Motor neuron (in vitro differentiated cells): ENCODE data around the gene DCAF4. TPM values are rescaled to one million over a fixed set of nuclear protein-coding genes. Genes with fewer than 3 reads are reported as not detected.
A peak's percentile ranks its signal among the peaks of the same experiment; 100 is the strongest.

Experiments
- ATAC-seq, 8 experiments: fragments of 200-7000 bp; cut with Tn5 transposase; replicated peaks in 6 of 8; 2 replicates each; pipeline ENCODE4 v1.8.0; 2021; ENCODE audit warnings: mild to moderate bottlenecking in 8 of 8, moderate library complexity in 8 of 8
- H3K27ac ChIP-seq, 2 donors: fragments of 250-450 bp; sonication (Bioruptor Pico); 2 replicates each; pipeline ENCODE4 v1.9.0; 2021; ENCODE audit warnings: antibody characterized with exemption in 2 of 2, mild to moderate bottlenecking in 2 of 2, moderate library complexity in 1 of 2
- H3K4me1 ChIP-seq, 2 donors: fragments of 250-450 bp; sonication (Bioruptor Pico); replicated peaks in 1 of 2; 2 replicates each; pipeline ENCODE4 v1.6.1; 2021; ENCODE audit warnings: antibody characterized with exemption in 2 of 2, mild to moderate bottlenecking in 2 of 2, moderate library complexity in 1 of 2
- H3K4me3 ChIP-seq, 5 donors: fragments of 250-450 bp; sonication (Bioruptor Pico); 2 replicates each; pipeline ENCODE4 v1.9.0; 2021; ENCODE audit warnings: antibody characterized with exemption in 5 of 5, mild to moderate bottlenecking in 5 of 5, moderate library complexity in 4 of 5
- WGBS, 10 experiments: fragments of 450-650 bp; shearing (Covaris generic); methylation state at CpG; one replicate each; pipeline ENCODE4 v1.0.0; 2022; 5-methylcytosine and 5-hydroxymethylcytosine counted together
- in situ Hi-C, 9 experiments: fragments of 400-800 bp; cut with MboI; loops; one replicate each; pipeline ENCODE4 v1.15.0; 2021; ENCODE audit warnings: low sequenced_read_pairs in 9 of 9, low pct_unique_long_range_greater_than_20kb in 2 of 9; ENCODE audit not compliant: unreplicated experiment in 9 of 9
- total RNA-seq, 8 experiments: library from RNA; unstranded; fragments of 300-600 nt; gene quantifications; 2 replicates each; pipeline versions ENCODE4 v1.2.3 to v1.2.4, GENCODE V29; 2022

The DCAF4 gene
- total RNA-seq, 8 experiments from 2014 or later = 7.1 to 36.6 (median 15.6) TPM

- ATAC-seq = no peak
- 39 to 100% (median 88%) methylated on average over 1 to 5 of the region's 6 CpGs; no CpG with 5 or more reads in 2 of the 10 experiments for WGBS, 10 experiments
- Histone ChIP-seq H3K4me1 (no peaks in the 10 kb centered on the region), H3K4me3 (no peak overlapping the region), H3K27ac (no peak overlapping the region)
- in situ Hi-C loops = no loop called here
Measured at GRCh38 chr14:72965249-72965648, 39.0 kb downstream of the DCAF4 start.

DNA sequence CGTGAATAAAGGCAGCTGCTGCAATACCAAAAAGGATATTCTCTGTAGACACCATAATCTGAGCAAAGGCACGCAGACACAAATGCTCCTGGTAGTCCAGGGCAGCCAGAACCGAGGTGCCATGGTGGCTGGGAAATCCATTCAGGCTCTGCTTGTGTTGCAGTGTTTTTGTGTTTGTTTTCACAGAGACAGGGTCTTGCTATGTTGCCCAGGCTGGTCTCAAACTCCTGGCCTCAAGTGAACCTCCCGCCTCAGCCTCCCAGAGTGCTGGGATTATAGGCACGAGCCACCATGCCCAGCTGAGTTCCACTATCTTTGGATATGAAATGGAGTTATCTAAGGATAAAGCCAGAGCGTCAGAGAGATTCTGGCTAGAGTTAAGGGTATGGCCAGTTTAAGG lies 39.8 kb downstream of the DCAF4 start:
- ATAC-seq = no peak
- in situ Hi-C loops = no loop called here
- Histone ChIP-seq H3K4me1 (no peaks in the 10 kb centered on the region), H3K27ac (no peak overlapping the region), H3K4me3 (no peak overlapping the region)
- 80 to 100% (median 95%) methylated on average over 1 to 5 of the region's 6 CpGs; no CpG with 5 or more reads in 2 of the 10 experiments for WGBS, 10 experiments

DNA sequence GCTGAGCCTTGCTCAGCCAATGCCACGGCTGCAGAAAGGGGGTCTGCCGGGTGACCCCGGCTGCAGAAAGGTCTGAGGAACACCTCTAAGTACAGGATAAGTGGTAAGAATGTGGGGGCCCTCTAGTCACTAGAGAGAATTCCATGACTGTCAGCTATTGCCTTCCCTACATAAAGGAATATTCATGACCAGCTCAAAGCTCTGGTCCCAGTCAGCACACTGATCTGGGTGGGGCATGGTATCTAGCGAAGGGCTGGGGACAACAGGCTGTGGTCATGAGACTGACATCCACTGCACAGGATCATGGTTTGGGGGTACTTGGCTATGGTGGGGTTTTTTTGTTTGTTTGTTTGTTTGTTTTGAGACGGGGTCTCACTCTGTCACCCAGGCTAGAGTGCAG lies 42.1 kb downstream of the DCAF4 start:
- Histone ChIP-seq H3K4me1 (no peaks in the 10 kb centered on the region), H3K4me3 (no peak overlapping the region), H3K27ac (no peak overlapping the region)
- in situ Hi-C loops = no loop called here
- ATAC-seq = peak in 3 of 8 experiments; percentile 87 to 93 (median 93)
- 100% methylated on average over 1 to 2 of the region's 5 CpGs; no CpG with 5 or more reads in 7 of the 10 experiments for WGBS, 10 experiments

DNA sequence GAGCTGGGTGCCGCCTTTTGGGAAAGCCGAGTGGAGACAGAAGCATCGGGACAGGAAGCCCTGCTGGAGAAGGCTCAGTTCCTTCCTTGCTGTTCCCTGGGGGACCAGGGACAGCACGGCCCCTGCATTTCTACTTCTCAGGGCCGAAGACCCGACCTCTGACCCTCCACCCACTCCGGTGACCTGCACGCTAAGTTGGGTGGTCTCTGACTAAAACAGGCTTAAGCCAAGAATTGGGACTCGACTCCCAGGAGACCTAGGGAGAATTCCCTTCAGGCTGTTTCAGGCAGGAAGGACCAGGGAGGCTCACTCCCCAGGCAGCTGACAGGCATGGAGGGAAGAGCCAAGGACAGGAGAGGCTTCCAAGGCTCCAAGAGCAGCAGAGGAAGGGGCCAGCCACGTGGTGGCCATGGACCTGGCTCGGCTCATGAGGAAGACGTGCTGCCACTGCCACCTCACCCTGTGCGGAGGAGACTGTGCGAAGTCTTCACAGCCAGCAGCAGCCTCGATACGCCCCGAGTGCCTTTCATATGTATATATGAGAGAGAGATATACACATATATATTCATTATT lies 43.9 kb downstream of the DCAF4 start:
- in situ Hi-C loops = no loop called here
- Histone ChIP-seq H3K4me3 (no peak overlapping the region), H3K27ac (no peak overlapping the region), H3K4me1 (no peaks in the 10 kb centered on the region)
- WGBS, 10 experiments = 40 to 100% (median 76%) methylated on average over 1 to 5 of the region's 17 CpGs; no CpG with 5 or more reads in 5 of the 10 experiments
- no peak for ATAC-seq

GRCh38 chr14:72970824-72971434 lies 44.7 kb downstream of the DCAF4 start:
- H3K4me1 ChIP-seq = no peaks in the 10 kb centered on the region
- ATAC-seq = no peak
- 60 to 100% (median 94%) methylated on average over 1 to 12 of the region's 20 CpGs; no CpG with 5 or more reads in 4 of the 10 experiments for WGBS, 10 experiments
- in situ Hi-C loops = no loop called here
- no peak overlapping the region for H3K27ac ChIP-seq
- H3K4me3 ChIP-seq = no peak overlapping the region

GRCh38 chr14:72974661-72975060 lies 48.4 kb downstream of the DCAF4 start:
- 50 to 100% (median 95%) methylated on average over 1 to 9 of the region's 12 CpGs; no CpG with 5 or more reads in 2 of the 10 experiments for WGBS, 10 experiments
- H3K4me1 ChIP-seq = no peaks in the 10 kb centered on the region
- ATAC-seq = no peak
- in situ Hi-C loops = no loop called here
- no peak overlapping the region for H3K4me3 ChIP-seq
- H3K27ac ChIP-seq = no peak overlapping the region

DNA sequence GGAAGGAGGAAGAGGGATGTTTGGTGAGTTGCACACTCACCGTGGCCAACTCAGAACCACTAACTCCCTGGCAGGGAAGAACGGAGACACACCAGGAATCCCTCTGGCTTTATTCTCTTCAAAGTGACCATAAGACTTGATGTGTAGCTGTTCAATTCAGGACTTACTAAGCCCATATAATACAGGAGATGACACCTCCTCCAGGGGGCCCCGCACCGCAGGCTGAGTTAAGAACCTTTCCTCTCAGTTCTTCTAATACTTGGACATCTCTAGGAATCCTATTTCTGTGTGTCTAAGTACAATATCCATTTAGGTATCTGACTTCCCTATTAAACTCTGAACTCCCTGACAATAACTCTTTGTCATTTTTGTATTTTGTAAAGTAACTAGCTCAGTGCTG lies 49.5 kb downstream of the DCAF4 start:
- Histone ChIP-seq H3K4me3 (no peak overlapping the region), H3K4me1 (no peaks in the 10 kb centered on the region), H3K27ac (no peak overlapping the region)
- no peak for ATAC-seq
- in situ Hi-C loops = no loop called here
- 58 to 100% (median 93%) methylated on average over 2 to 4 of the region's 4 CpGs; no CpG with 5 or more reads in 3 of the 10 experiments for whole genome bisulfite sequencing, 10 experiments

DNA sequence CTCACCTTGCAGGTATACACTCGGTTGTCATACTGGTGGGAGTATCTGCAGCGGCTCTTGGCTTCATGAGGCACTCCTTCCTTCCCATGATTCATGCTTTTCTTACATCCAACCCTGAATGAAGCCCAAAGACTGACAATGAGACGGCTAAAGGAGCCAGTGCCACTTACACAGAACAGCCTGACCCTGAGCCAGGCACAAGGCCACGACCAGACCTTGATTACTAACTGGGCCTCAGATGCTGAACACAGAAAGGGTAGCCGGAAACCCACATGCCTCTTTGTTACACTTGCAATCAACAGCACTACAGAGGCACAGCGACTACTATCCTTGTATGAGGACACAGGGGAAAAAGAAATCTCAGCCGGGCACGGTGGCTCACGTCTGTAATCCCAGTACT lies 52.6 kb downstream of the DCAF4 start:
- WGBS, 10 experiments = 28 to 100% (median 92%) methylated on average over 1 to 8 of the region's 9 CpGs; no CpG with 5 or more reads in 3 of the 10 experiments
- no peaks in the 10 kb centered on the region for H3K4me1 ChIP-seq
- no peak overlapping the region for H3K27ac ChIP-seq
- in situ Hi-C loops = no loop called here
- ATAC-seq = no peak
- no peak overlapping the region for H3K4me3 ChIP-seq

- in situ Hi-C loops = no loop called here
- no peaks in the 10 kb centered on the region for H3K4me1 ChIP-seq
- H3K27ac ChIP-seq = no peak overlapping the region
- ATAC-seq = no peak
- 56 to 100% (median 90%) methylated on average over 2 to 7 of the region's 8 CpGs; no CpG with 5 or more reads in 1 of the 10 experiments for WGBS, 10 experiments
- H3K4me3 ChIP-seq = no peak overlapping the region
Measured at GRCh38 chr14:72980863-72981262, 54.6 kb downstream of the DCAF4 start.

DNA sequence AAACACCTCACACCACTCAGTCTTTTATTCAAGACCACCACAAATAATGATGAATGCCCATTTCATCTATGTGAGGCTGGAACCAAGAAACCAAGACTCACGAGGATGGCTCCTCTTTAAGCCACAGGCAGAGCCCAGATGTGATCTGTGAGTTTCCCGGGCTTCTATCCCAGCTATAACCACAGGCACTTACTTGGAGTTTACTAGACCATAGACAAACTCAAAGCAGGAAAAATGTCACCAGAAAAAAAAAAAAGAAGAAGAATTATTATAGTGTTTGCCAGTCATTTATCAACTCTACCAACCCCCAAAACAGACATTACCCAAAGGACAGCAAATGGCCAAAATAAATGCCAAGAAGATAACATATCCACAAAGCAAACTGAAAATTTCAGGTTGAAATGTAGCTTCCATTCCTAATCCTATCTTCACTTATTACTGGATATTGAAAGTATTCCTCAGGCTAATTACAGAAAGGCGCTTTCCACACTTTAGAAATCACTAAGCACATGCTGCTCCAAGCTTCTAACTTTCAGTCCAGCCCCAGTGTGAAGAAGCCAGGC lies 56.0 kb downstream of the DCAF4 start:
- 17 to 90% (median 75%) methylated on average over 1 to 3 of the region's 3 CpGs; no CpG with 5 or more reads in 2 of the 10 experiments for WGBS, 10 experiments
- no peak overlapping the region for H3K27ac ChIP-seq
- no peak for ATAC-seq
- H3K4me1 ChIP-seq = peaks cover 2 to 8% of the 10 kb centered on the region in 2 donors
- in situ Hi-C loops = no loop called here
- no peak overlapping the region for H3K4me3 ChIP-seq

DNA sequence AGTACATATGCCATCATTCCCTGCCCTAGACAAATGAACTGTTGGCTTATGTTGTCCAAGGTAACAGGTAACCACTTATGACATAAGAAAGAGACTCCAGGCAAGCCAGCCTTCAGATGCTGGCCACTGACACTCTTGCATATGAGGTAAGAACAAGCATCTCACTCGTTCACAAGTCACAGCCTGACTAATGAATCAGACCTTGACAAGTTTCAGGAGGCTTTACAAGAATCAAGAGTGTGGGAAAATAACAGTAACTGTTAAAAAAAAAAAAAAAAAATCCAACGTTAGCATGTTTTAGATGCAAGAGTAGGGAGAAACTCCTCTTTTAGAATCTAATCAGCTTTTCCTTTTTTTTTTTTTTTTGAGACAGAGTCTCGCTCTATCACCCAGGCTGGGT lies 60.0 kb downstream of the DCAF4 start:
- Histone ChIP-seq H3K4me1 (peaks cover 2 to 9% of the 10 kb centered on the region in 2 donors), H3K4me3 (no peak overlapping the region), H3K27ac (no peak overlapping the region)
- WGBS, 10 experiments = 0 to 92% (median 48%) methylated on average over 1 to 3 of the region's 3 CpGs; no CpG with 5 or more reads in 1 of the 10 experiments
- ATAC-seq = no peak
- in situ Hi-C loops = no loop called here

DNA sequence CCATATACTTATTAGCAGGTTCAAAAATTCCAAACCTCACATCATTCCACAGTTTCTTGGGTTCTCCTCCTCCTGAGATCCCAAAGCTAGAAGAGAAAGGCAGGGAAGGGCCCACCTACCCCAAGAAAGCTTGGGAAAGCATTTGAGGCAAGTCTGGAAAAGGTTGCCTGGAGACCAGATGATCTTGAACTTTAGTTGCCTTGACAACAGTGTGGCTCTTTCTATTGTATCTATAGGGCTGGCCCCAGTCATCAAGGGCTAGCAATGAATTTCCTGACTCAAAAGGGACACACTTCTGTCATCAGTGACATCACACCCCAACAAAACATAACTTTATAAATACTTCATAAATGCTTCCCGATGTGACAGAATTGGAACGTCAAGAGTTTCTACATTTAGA lies 60.6 kb downstream of the DCAF4 start:
- H3K4me3 ChIP-seq = no peak overlapping the region
- in situ Hi-C loops = no loop called here
- ATAC-seq = peak in 4 of 8 experiments; percentile 23 to 80 (median 34)
- 58 to 100% (median 90%) methylated on average over 1 to 2 of the region's 2 CpGs; no CpG with 5 or more reads in 7 of the 10 experiments for WGBS, 10 experiments
- no peak overlapping the region for H3K27ac ChIP-seq
- peaks cover 2 to 9% of the 10 kb centered on the region in 2 donors for H3K4me1 ChIP-seq

DNA sequence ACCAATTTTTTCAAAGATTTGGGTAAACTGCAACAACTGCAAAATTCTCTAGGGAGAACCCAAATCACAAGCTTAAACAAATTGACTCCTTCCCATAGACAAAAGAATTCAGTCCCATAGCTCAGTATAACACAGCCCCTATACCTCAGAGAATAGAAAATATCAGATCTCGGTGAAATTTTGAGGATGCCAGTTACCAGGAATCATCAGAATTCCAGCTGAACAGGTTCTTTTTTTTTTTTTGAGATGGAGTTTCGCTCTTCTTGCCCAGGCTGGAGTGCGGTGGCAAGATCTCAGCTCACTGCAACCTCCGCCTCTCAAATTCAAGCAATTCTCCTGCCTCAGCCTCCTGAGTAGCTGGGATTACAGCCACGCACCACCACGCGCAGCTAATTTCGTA lies 63.9 kb downstream of the DCAF4 start:
- no peak for ATAC-seq
- peaks cover 2 to 9% of the 10 kb centered on the region in 2 donors for H3K4me1 ChIP-seq
- in situ Hi-C loops = no loop called here

More for the DNA sequence above, 63.9 kb downstream of the DCAF4 start:
- WGBS, 10 experiments = 89 to 100% (median 100%) methylated on average over 1 to 8 of the region's 8 CpGs; no CpG with 5 or more reads in 1 of the 10 experiments
- Histone ChIP-seq H3K27ac (no peak overlapping the region), H3K4me3 (no peak overlapping the region)
